K562 (cell line): ENCODE measurements around the gene FAM193A. TPM values are rescaled to one million over a fixed set of nuclear protein-coding genes. Genes with fewer than 3 reads are reported as not detected.
A peak's percentile ranks its signal among the peaks of the same experiment; 100 is the strongest.

ENCODE experiments used
- MYC ChIP-seq, 2 experiments: fragments of 250-450 bp in 1 of 2; sonication (Bioruptor Pico) in 1 of 2; IDR thresholded peaks; 2 replicates each; pipeline versions ENCODE4 v1.5.1 to v1.6.1; 2012 to 2021; ENCODE audit warnings: low read depth in 2 of 2, borderline replicate concordance in 1 of 2, improper control_type of control experiment in 1 of 2, low read length in 1 of 2, mild to moderate bottlenecking in 1 of 2, moderate library complexity in 1 of 2
- NR4A1 ChIP-seq, 2 experiments: fragments of 250-450 bp in 1 of 2; fragments of 450-650 bp in 1 of 2; sonication (Bioruptor Pico) in 1 of 2; IDR thresholded peaks; 2 replicates each; pipeline versions ENCODE4 v1.4.0 to v1.6.1; 2016 to 2020; ENCODE audit warnings: mild to moderate bottlenecking in 2 of 2, missing compliant biosample characterization in 1 of 2, missing genetic modification characterization in 1 of 2, moderate library complexity in 1 of 2
- RB1 ChIP-seq: fragments of 450-650 bp; IDR thresholded peaks from 2 replicates; pipeline ENCODE4 v1.6.1; 2017; ENCODE audit warnings: low read depth, mild to moderate bottlenecking
- polyA plus RNA-seq, 8 experiments: library from polyadenylated mRNA; depleted of rRNA in 4 of 8; stranded (reverse) in 5 of 8; unstranded in 3 of 8; fragments of >200 nt; fragmentation: Nextera tagmentation in 2 of 8; fragmentation: Illumina TruSeq in 1 of 8; extraction: Ambion mirVana in 2 of 8; extraction: Trizol in 1 of 8; gene quantifications; 2 replicates each; pipeline versions ENCODE4 v1.2.1 to v1.2.3, GENCODE V29; 2011 to 2014; ENCODE audit warnings: inconsistent platforms in 1 of 8, missing spikeins in 1 of 8
- total RNA-seq, 7 experiments: library from RNA; depleted of rRNA in 6 of 7; stranded (reverse); fragments of >200 nt in 6 of 7; fragmentation: Illumina TruSeq in 2 of 7; extraction: Trizol in 2 of 7; gene quantifications; 2 replicates each; pipeline versions ENCODE4 v1.2.1 to v1.2.3, GENCODE V29; 2011 to 2021; ENCODE audit warnings: low replicate concordance in 1 of 7
- TF ChIP-seq, protein P1 (sequence below): fragments of 450-650 bp; IDR thresholded peaks from 2 replicates; pipeline ENCODE4 v1.6.1; 2016; ENCODE audit warnings: mild to moderate bottlenecking, moderate library complexity
- TF ChIP-seq, protein P2 (sequence below), 2 experiments: fragments of 450-650 bp; conservative IDR thresholded peaks; 2 replicates each; pipeline ENCODE4 v1.6.1; 2017; ENCODE audit warnings: mild to moderate bottlenecking in 2 of 2, moderate library complexity in 2 of 2
- TF ChIP-seq, protein P3 (sequence below): sonication (generic); formaldehyde crosslinking; IDR thresholded peaks from 2 replicates; pipeline ENCODE4 v1.8.1; 2023; ENCODE audit warnings: mild to moderate bottlenecking, missing genetic modification reagents

FAM193A gene
- total and polyA plus RNA-seq, 9 of the 15 experiments (the other 6 are each of a cell fraction or from before 2014, with no cell fraction given), result 0.46 to 24.6 (median 9.6) TPM

DNA sequence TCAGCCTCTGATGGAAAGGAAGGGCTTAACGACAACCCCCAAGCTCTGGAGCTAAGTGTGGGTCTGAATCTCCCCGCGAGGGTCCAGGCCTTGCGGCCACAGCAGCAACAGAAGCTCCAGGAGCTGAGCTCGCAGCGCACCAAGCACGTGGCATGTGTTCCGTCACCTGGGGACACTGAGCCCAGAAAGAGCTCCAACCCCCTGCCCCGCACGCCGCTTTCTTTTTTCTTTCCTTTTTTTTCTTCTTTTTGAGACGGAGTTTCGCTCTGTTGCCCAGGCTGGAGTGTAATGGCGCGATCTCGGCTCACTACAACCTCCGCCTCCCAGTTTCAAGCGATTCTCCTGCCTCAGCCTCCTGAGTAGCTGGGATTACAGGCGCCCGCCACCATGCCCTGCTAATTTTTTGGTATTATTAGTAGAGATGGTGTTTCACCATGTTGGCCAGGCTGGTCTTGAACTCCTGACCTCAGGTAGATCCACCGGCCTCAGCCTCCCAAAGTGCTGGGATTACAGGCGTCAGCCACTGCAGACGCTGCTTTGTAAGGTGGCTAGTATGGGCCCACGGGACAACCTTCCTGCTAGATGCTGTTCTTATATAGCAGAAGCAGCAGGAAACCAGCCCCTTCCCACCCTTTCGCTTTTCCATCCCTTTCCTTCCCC, 220.4 kb downstream of the FAM193A start (continued):
- TF ChIP-seq, protein P1, sequence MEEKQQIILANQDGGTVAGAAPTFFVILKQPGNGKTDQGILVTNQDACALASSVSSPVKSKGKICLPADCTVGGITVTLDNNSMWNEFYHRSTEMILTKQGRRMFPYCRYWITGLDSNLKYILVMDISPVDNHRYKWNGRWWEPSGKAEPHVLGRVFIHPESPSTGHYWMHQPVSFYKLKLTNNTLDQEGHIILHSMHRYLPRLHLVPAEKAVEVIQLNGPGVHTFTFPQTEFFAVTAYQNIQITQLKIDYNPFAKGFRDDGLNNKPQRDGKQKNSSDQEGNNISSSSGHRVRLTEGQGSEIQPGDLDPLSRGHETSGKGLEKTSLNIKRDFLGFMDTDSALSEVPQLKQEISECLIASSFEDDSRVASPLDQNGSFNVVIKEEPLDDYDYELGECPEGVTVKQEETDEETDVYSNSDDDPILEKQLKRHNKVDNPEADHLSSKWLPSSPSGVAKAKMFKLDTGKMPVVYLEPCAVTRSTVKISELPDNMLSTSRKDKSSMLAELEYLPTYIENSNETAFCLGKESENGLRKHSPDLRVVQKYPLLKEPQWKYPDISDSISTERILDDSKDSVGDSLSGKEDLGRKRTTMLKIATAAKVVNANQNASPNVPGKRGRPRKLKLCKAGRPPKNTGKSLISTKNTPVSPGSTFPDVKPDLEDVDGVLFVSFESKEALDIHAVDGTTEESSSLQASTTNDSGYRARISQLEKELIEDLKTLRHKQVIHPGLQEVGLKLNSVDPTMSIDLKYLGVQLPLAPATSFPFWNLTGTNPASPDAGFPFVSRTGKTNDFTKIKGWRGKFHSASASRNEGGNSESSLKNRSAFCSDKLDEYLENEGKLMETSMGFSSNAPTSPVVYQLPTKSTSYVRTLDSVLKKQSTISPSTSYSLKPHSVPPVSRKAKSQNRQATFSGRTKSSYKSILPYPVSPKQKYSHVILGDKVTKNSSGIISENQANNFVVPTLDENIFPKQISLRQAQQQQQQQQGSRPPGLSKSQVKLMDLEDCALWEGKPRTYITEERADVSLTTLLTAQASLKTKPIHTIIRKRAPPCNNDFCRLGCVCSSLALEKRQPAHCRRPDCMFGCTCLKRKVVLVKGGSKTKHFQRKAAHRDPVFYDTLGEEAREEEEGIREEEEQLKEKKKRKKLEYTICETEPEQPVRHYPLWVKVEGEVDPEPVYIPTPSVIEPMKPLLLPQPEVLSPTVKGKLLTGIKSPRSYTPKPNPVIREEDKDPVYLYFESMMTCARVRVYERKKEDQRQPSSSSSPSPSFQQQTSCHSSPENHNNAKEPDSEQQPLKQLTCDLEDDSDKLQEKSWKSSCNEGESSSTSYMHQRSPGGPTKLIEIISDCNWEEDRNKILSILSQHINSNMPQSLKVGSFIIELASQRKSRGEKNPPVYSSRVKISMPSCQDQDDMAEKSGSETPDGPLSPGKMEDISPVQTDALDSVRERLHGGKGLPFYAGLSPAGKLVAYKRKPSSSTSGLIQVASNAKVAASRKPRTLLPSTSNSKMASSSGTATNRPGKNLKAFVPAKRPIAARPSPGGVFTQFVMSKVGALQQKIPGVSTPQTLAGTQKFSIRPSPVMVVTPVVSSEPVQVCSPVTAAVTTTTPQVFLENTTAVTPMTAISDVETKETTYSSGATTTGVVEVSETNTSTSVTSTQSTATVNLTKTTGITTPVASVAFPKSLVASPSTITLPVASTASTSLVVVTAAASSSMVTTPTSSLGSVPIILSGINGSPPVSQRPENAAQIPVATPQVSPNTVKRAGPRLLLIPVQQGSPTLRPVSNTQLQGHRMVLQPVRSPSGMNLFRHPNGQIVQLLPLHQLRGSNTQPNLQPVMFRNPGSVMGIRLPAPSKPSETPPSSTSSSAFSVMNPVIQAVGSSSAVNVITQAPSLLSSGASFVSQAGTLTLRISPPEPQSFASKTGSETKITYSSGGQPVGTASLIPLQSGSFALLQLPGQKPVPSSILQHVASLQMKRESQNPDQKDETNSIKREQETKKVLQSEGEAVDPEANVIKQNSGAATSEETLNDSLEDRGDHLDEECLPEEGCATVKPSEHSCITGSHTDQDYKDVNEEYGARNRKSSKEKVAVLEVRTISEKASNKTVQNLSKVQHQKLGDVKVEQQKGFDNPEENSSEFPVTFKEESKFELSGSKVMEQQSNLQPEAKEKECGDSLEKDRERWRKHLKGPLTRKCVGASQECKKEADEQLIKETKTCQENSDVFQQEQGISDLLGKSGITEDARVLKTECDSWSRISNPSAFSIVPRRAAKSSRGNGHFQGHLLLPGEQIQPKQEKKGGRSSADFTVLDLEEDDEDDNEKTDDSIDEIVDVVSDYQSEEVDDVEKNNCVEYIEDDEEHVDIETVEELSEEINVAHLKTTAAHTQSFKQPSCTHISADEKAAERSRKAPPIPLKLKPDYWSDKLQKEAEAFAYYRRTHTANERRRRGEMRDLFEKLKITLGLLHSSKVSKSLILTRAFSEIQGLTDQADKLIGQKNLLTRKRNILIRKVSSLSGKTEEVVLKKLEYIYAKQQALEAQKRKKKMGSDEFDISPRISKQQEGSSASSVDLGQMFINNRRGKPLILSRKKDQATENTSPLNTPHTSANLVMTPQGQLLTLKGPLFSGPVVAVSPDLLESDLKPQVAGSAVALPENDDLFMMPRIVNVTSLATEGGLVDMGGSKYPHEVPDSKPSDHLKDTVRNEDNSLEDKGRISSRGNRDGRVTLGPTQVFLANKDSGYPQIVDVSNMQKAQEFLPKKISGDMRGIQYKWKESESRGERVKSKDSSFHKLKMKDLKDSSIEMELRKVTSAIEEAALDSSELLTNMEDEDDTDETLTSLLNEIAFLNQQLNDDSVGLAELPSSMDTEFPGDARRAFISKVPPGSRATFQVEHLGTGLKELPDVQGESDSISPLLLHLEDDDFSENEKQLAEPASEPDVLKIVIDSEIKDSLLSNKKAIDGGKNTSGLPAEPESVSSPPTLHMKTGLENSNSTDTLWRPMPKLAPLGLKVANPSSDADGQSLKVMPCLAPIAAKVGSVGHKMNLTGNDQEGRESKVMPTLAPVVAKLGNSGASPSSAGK, result peak; percentile 67; the same call in 1 of the 2 replicates
- TF ChIP-seq RB1 (peak; percentile 5; the same call in 1 of the 2 replicates), NR4A1 (CRISPR knock-in tag; IDR thresholded peaks at IDR 0.05) (no peak), NR4A1 (tag; IDR thresholded peaks at IDR 0.05) (0 out of 2 replicates have a peak, but pooled peaks have one; percentile 24), MYC (IDR thresholded peaks at IDR 0.05; ENCODE audit: low read depth, low read length) (peak; percentile 14; the same call in 1 of the 2 replicates), MYC (CRISPR knock-in tag; IDR thresholded peaks at IDR 0.05; ENCODE audit: borderline replicate concordance, low read depth) (no peak)
- TF ChIP-seq, protein P2, sequence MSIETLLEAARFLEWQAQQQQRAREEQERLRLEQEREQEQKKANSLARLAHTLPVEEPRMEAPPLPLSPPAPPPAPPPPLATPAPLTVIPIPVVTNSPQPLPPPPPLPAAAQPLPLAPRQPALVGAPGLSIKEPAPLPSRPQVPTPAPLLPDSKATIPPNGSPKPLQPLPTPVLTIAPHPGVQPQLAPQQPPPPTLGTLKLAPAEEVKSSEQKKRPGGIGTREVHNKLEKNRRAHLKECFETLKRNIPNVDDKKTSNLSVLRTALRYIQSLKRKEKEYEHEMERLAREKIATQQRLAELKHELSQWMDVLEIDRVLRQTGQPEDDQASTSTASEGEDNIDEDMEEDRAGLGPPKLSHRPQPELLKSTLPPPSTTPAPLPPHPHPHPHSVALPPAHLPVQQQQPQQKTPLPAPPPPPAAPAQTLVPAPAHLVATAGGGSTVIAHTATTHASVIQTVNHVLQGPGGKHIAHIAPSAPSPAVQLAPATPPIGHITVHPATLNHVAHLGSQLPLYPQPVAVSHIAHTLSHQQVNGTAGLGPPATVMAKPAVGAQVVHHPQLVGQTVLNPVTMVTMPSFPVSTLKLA (conservative IDR thresholded peaks at IDR 0.05), result peak; percentile 33 to 52; a peak in 2 of 4 replicates
- TF ChIP-seq, protein P3, sequence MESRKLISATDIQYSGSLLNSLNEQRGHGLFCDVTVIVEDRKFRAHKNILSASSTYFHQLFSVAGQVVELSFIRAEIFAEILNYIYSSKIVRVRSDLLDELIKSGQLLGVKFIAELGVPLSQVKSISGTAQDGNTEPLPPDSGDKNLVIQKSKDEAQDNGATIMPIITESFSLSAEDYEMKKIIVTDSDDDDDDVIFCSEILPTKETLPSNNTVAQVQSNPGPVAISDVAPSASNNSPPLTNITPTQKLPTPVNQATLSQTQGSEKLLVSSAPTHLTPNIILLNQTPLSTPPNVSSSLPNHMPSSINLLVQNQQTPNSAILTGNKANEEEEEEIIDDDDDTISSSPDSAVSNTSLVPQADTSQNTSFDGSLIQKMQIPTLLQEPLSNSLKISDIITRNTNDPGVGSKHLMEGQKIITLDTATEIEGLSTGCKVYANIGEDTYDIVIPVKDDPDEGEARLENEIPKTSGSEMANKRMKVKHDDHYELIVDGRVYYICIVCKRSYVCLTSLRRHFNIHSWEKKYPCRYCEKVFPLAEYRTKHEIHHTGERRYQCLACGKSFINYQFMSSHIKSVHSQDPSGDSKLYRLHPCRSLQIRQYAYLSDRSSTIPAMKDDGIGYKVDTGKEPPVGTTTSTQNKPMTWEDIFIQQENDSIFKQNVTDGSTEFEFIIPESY, result peak; percentile 77
